Peyer's patch (tissue), 4 donors: ENCODE measurements around the gene SYNE1. TPM values are rescaled to one million over a fixed set of nuclear protein-coding genes. Genes with fewer than 3 reads are reported as not detected.
A peak's percentile ranks its signal among the peaks of the same experiment; 100 is the strongest.

ENCODE experiments used
- DNase-seq, 3 donors: peaks; one replicate each; pipeline ENCODE4 v3.0.0-alpha.2; 2017 to 2019
- H3K27ac ChIP-seq, 4 donors: fragments of 200-600 bp; sonication (generic); one replicate each; pipeline ENCODE4 v1.5.1; 2016 to 2019
- H3K27me3 ChIP-seq, 2 donors: fragments of 200-600 bp; sonication (generic); one replicate each; pipeline ENCODE4 v1.5.1; 2019
- H3K36me3 ChIP-seq, 3 donors: fragments of 200-600 bp; sonication (generic); one replicate each; pipeline ENCODE4 v1.5.1; 2016 to 2019
- H3K4me1 ChIP-seq, 4 donors: fragments of 200-600 bp; sonication (generic); one replicate each; pipeline ENCODE4 v1.5.1; 2016 to 2019
- H3K4me3 ChIP-seq, 4 donors: fragments of 200-600 bp; sonication (generic); 1 replicate in 3 of 4; 2 replicates in 1 of 4; pipeline ENCODE4 v1.5.1; 2016 to 2019; ENCODE audit warnings: mild to moderate bottlenecking in 1 of 4
- H3K9me3 ChIP-seq, 4 donors: fragments of 200-600 bp; sonication (generic); one replicate each; pipeline ENCODE4 v1.5.1; 2016 to 2019; ENCODE audit warnings: mild to moderate bottlenecking in 1 of 4
- CTCF ChIP-seq, 6 experiments: fragments of 450-650 bp in 4 of 6; fragments of 200-600 bp in 2 of 6; sonication (generic) in 1 of 6; IDR thresholded peaks; one replicate each; pipeline ENCODE4 v1.5.1; 2017 to 2019; ENCODE audit warnings: antibody characterized with exemption in 6 of 6, mild to moderate bottlenecking in 3 of 6, moderate library complexity in 1 of 6
- POLR2A ChIP-seq, 2 donors: fragments of 450-650 bp; IDR thresholded peaks; one replicate each; pipeline ENCODE4 v1.5.1; 2017; ENCODE audit warnings: antibody characterized with exemption in 2 of 2, mild to moderate bottlenecking in 2 of 2, moderate library complexity in 2 of 2
- total RNA-seq, 4 donors: library from RNA; depleted of rRNA; stranded (reverse); fragments of >200 nt; gene quantifications; one replicate each; pipeline ENCODE4 v1.1.0, GENCODE V29; 2016

The SYNE1 gene
- total RNA-seq, 4 donors from 2014 or later: 23.1 to 245 (median 34.8) TPM

DNA sequence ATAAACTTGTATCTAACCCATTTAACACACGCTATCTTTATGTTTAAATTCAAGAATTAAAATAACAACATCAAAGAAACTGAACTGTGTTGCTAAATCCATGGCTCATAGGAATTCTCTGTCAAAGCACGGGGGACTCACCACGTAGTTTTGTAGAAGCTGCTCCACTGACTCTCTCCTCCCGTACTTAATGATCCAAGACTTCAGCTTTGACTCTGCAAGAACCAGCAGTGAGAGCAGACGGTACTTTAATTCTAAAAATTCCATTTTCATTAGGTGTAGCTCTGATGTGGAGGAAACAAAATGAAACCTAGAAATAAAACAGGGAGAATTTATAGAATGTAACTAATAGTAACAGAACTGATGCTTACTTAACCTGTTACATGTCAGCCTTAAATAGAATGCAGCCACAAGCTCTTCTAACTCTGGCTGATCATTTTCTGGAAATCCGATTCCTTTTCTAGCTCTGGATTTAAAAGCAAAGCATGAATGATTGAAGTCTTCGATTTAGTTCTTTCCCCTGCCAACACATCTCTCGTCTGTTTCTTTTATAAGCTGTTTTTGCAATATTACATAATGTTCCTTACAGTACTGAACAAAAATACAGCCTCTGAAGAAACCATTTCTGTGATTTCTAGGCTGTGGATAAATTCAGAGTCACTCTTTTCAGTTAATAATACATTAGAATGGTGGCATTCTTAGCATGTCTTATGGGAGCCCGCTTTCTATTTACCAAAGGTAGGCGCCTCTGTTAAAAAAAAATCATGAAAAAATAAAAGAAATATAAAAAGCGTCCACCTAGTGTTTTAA, 165.5 kb downstream of the SYNE1 start:
- H3K4me3 ChIP-seq: peak overlapping the region in 1 of 4 donors; percentile 1
- no peaks in the 10 kb centered on the region for H3K4me1 ChIP-seq
- no peaks in the 10 kb centered on the region for H3K27me3 ChIP-seq
- DNase-seq: no peak
- H3K36me3 ChIP-seq: no peaks in the 10 kb centered on the region
- H3K9me3 ChIP-seq: no peaks in the 10 kb centered on the region
- TF ChIP-seq CTCF (IDR thresholded peaks at IDR 0.05): no peak
- TF ChIP-seq POLR2A (IDR thresholded peaks at IDR 0.05): no peak
- no peak overlapping the region for H3K27ac ChIP-seq

DNA sequence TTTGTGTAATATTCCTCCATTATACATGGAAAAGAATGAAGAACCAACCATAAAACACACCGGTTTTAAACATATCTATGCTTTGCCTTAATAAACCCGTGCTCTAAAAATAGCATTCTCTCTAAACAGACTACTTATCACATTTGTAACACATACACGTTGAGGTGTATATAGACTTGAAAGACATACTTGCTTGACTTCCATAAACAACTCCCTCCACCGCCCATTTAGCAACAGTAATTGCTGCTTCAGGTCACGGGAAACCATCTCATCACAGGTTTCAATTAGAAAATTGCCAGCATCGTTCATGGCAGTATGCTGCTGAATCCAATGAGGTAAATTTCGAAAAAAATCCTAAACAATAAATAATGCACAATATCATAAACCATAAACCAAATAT, 174.0 kb downstream of the SYNE1 start:
- H3K9me3 ChIP-seq: no peaks in the 10 kb centered on the region
- H3K4me3 ChIP-seq: peak overlapping the region in 1 of 4 donors; percentile 31
- H3K4me1 ChIP-seq: no peaks in the 10 kb centered on the region
- peak overlapping the region in 1 of 4 donors; percentile 11 for H3K27ac ChIP-seq
- TF ChIP-seq CTCF (IDR thresholded peaks at IDR 0.05) (no peak), POLR2A (IDR thresholded peaks at IDR 0.05) (no peak)
- no peak for DNase-seq
- H3K27me3 ChIP-seq: no peaks in the 10 kb centered on the region
- no peaks in the 10 kb centered on the region for H3K36me3 ChIP-seq

- peak overlapping the region in 1 of 4 donors; percentile 31 for H3K4me3 ChIP-seq
- no peak for TF ChIP-seq CTCF (IDR thresholded peaks at IDR 0.05)
- TF ChIP-seq POLR2A (IDR thresholded peaks at IDR 0.05): no peak
- no peaks in the 10 kb centered on the region for H3K36me3 ChIP-seq
- H3K27ac ChIP-seq: peak overlapping the region in 1 of 4 donors; percentile 11
- DNase-seq: no peak
- no peaks in the 10 kb centered on the region for H3K9me3 ChIP-seq
- H3K4me1 ChIP-seq: no peaks in the 10 kb centered on the region
- no peaks in the 10 kb centered on the region for H3K27me3 ChIP-seq
Observed at GRCh38 chr6:152462716-152463115, 174.4 kb downstream of the SYNE1 start.

DNA sequence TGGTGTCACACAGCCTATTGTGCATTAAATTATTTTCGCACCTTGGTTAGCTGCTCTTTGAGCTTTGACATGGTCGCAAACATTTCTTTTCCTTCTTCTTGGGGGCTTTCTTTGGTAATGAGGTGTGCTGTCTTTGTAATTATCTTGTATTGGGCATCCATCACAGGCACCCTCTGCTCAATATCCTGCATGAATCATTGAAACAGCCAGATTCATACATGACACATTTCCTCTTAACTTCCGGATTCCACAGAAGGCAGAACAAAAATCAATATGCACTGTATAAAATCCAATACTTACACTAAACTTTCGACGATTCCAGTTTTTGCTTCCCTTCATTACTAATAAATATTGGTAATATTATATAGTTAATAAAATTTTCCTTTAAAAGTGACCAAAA, 175.6 kb downstream of the SYNE1 start:
- Histone ChIP-seq H3K4me3 (no peak overlapping the region), H3K36me3 (no peaks in the 10 kb centered on the region)
- no peak for DNase-seq

More for the DNA sequence above, 175.6 kb downstream of the SYNE1 start:
- TF ChIP-seq POLR2A (IDR thresholded peaks at IDR 0.05) (no peak), CTCF (IDR thresholded peaks at IDR 0.05) (no peak)
- Histone ChIP-seq H3K4me1 (no peaks in the 10 kb centered on the region), H3K27me3 (no peaks in the 10 kb centered on the region), H3K27ac (no peak overlapping the region), H3K9me3 (no peaks in the 10 kb centered on the region)
